HepG2 (cell line): ENCODE measurements around the gene CNOT10. TPM values are rescaled to one million over a fixed set of nuclear protein-coding genes. Genes with fewer than 3 reads are reported as not detected.

ENCODE experiments used
- ATF3 ChIP-seq: sonication (generic); formaldehyde crosslinking; IDR thresholded peaks from 2 replicates; pipeline ENCODE4 v1.4.0; 2020; ENCODE audit warnings: missing genetic modification reagents
- BCL3 ChIP-seq: sonication (generic); formaldehyde crosslinking; IDR thresholded peaks from 2 replicates; pipeline ENCODE4 v1.5.1; 2020; ENCODE audit warnings: mild to moderate bottlenecking, missing genetic modification reagents, moderate library complexity
- CC2D1A ChIP-seq: sonication (generic); formaldehyde crosslinking; IDR thresholded peaks from 2 replicates; pipeline ENCODE4 v1.8.1; 2023; ENCODE audit warnings: mild to moderate bottlenecking, missing genetic modification reagents
- FOXA3 ChIP-seq: IDR thresholded peaks from 2 replicates; pipeline ENCODE4 v1.6.1; 2016; ENCODE audit warnings: missing genetic modification reagents, missing compliant biosample characterization
- GZF1 ChIP-seq: sonication (generic); formaldehyde crosslinking; IDR thresholded peaks from 2 replicates; pipeline ENCODE4 v1.5.1; 2020; ENCODE audit warnings: mild to moderate bottlenecking, missing genetic modification reagents
- IKZF1 ChIP-seq: fragments of 450-650 bp; IDR thresholded peaks from 2 replicates; pipeline ENCODE4 v1.7.1; 2016
- MED13 ChIP-seq: sonication (generic); formaldehyde crosslinking; IDR thresholded peaks from 2 replicates; pipeline ENCODE4 v1.5.0; 2020; ENCODE audit warnings: missing genetic modification reagents
- NR0B2 ChIP-seq: sonication (generic); formaldehyde crosslinking; IDR thresholded peaks from 2 replicates; pipeline ENCODE4 v1.4.0; 2020; ENCODE audit warnings: mild to moderate bottlenecking, missing genetic modification reagents
- PBX2 ChIP-seq: IDR thresholded peaks from 2 replicates; pipeline ENCODE4 v1.6.1; 2016; ENCODE audit warnings: control low read depth
- PITX1 ChIP-seq: sonication (generic); formaldehyde crosslinking; IDR thresholded peaks from 2 replicates; pipeline ENCODE4 v1.5.1; 2020; ENCODE audit warnings: mild to moderate bottlenecking, missing genetic modification reagents
- PLRG1 ChIP-seq: fragments of 450-650 bp; conservative IDR thresholded peaks from 2 replicates; pipeline ENCODE4 v1.6.1; 2016
- SKI ChIP-seq: fragments of 450-650 bp; IDR thresholded peaks from one replicate; pipeline ENCODE4 v1.6.1; 2018; ENCODE audit warnings: mild to moderate bottlenecking; ENCODE audit not compliant: partially characterized antibody
- SMARCE1 ChIP-seq: fragments of 450-650 bp; IDR thresholded peaks from 2 replicates; pipeline ENCODE4 v1.6.1; 2017; ENCODE audit warnings: borderline replicate concordance
- THAP9 ChIP-seq: sonication (generic); formaldehyde crosslinking; IDR thresholded peaks from 2 replicates; pipeline ENCODE4; 2020; ENCODE audit warnings: missing genetic modification reagents, mild to moderate bottlenecking, borderline replicate concordance
- ZKSCAN5 ChIP-seq: sonication (generic); formaldehyde crosslinking; IDR thresholded peaks from 2 replicates; pipeline ENCODE4 v1.5.1; 2020; ENCODE audit warnings: mild to moderate bottlenecking, missing genetic modification reagents
- ZMYM4 ChIP-seq: sonication (generic); formaldehyde crosslinking; IDR thresholded peaks from 2 replicates; pipeline ENCODE4 v1.8.1; 2023; ENCODE audit warnings: mild to moderate bottlenecking, missing genetic modification reagents
- ZNF180 ChIP-seq: sonication (generic); formaldehyde crosslinking; IDR thresholded peaks from 2 replicates; pipeline ENCODE4 v1.4.0; 2020; ENCODE audit warnings: low read depth, missing genetic modification reagents, borderline replicate concordance
- ZNF280D ChIP-seq: sonication (generic); formaldehyde crosslinking; IDR thresholded peaks from 2 replicates; pipeline ENCODE4 v1.5.1; 2020; ENCODE audit warnings: mild to moderate bottlenecking, missing genetic modification reagents
- ZNF766 ChIP-seq: sonication (generic); formaldehyde crosslinking; IDR thresholded peaks from 2 replicates; pipeline ENCODE4 v1.5.0; 2020; ENCODE audit warnings: missing genetic modification reagents, borderline replicate concordance
- polyA plus RNA-seq, 8 experiments: library from polyadenylated mRNA; depleted of rRNA in 3 of 8; stranded (reverse) in 7 of 8; unstranded in 1 of 8; fragments of >200 nt; fragmentation: Illumina TruSeq in 4 of 8; extraction: Trizol in 4 of 8; gene quantifications; 2 replicates each; pipeline versions ENCODE4 v1.2.1 to v1.2.3, GENCODE V29; 2011 to 2016; ENCODE audit warnings: low read depth in 4 of 8, missing spikeins in 1 of 8, mixed read lengths in 1 of 8; ENCODE audit not compliant: insufficient read depth in 1 of 8
- total RNA-seq, 5 experiments: library from RNA; depleted of rRNA; stranded (reverse); fragments of >200 nt; fragmentation: Illumina TruSeq; extraction: Trizol; gene quantifications; 2 replicates each; pipeline ENCODE4 v1.2.3, GENCODE V29; 2016; ENCODE audit warnings: low read depth in 1 of 5

Gene CNOT10
- total and polyA plus RNA-seq, 2 of the 13 experiments (the other 11 are each of a cell fraction or from before 2014, with no cell fraction given): 21.2 to 34.1 TPM

GRCh38 chr3:32794487-32795308 is 109.7 kb downstream of the CNOT10 start (continued):
- TF ChIP-seq ZKSCAN5 (CRISPR knock-in tag) (0 out of 2 replicates have a peak, but pooled peaks have one; percentile 52), FOXA3 (CRISPR knock-in tag) (peak; percentile 88), ZNF280D (0 out of 2 replicates have a peak, but pooled peaks have one; percentile 33), NR0B2 (CRISPR knock-in tag) (peak; percentile 25; the same call in 1 of the 2 replicates), SMARCE1 (no peak), BCL3 (no peak), ZMYM4 (CRISPR knock-in tag) (peak; percentile 71), PLRG1 (no peak), ZNF180 (CRISPR knock-in tag) (no peak), PBX2 (no peak), THAP9 (CRISPR knock-in tag) (peak; percentile 46; the same call in 1 of the 2 replicates), ATF3 (CRISPR knock-in tag) (peak; percentile 74), GZF1 (CRISPR knock-in tag) (peak; percentile 33; the same call in 1 of the 2 replicates), CC2D1A (no peak), PITX1 (peak; percentile 90), IKZF1 (no peak), ZNF766 (CRISPR knock-in tag) (peak; percentile 45; the same call in 1 of the 2 replicates), MED13 (peak; percentile 93; the same call in 1 of the 2 replicates), SKI (peak; percentile 85)
